ENCODE measurements around the gene DSP.

DNA sequence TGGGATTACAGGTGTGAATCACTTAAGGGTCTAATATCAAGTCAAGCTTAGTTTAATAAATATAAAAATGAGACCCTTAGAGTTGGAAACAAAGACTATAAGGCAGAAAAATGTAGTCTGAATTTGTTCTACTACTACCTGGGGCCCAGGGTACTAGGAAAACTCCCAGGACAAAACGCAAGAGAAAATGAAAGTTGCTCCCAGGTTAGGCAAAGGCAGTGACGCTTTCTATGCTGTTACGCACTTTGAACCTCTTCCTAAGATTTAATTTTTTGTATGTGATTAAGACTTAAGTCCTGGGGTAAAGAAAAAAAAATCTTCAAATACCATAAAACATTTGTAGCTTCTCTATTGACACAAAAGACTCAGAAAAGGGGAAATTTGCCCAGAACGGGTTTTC is 17.3 kb downstream of the DSP start:
- TF ChIP-seq, protein P1, sequence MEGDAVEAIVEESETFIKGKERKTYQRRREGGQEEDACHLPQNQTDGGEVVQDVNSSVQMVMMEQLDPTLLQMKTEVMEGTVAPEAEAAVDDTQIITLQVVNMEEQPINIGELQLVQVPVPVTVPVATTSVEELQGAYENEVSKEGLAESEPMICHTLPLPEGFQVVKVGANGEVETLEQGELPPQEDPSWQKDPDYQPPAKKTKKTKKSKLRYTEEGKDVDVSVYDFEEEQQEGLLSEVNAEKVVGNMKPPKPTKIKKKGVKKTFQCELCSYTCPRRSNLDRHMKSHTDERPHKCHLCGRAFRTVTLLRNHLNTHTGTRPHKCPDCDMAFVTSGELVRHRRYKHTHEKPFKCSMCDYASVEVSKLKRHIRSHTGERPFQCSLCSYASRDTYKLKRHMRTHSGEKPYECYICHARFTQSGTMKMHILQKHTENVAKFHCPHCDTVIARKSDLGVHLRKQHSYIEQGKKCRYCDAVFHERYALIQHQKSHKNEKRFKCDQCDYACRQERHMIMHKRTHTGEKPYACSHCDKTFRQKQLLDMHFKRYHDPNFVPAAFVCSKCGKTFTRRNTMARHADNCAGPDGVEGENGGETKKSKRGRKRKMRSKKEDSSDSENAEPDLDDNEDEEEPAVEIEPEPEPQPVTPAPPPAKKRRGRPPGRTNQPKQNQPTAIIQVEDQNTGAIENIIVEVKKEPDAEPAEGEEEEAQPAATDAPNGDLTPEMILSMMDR (IDR thresholded peaks at IDR 0.05), result no peak
- TF ChIP-seq POLR2A (IDR thresholded peaks at IDR 0.05), result no peak
